ENCODE results near the gene ADAMTS16.

- TF ChIP-seq, protein P1, sequence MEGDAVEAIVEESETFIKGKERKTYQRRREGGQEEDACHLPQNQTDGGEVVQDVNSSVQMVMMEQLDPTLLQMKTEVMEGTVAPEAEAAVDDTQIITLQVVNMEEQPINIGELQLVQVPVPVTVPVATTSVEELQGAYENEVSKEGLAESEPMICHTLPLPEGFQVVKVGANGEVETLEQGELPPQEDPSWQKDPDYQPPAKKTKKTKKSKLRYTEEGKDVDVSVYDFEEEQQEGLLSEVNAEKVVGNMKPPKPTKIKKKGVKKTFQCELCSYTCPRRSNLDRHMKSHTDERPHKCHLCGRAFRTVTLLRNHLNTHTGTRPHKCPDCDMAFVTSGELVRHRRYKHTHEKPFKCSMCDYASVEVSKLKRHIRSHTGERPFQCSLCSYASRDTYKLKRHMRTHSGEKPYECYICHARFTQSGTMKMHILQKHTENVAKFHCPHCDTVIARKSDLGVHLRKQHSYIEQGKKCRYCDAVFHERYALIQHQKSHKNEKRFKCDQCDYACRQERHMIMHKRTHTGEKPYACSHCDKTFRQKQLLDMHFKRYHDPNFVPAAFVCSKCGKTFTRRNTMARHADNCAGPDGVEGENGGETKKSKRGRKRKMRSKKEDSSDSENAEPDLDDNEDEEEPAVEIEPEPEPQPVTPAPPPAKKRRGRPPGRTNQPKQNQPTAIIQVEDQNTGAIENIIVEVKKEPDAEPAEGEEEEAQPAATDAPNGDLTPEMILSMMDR (IDR thresholded peaks at IDR 0.05): no peak
- TF ChIP-seq USF2 (CRISPR knock-in tag; IDR thresholded peaks at IDR 0.05): no peak
- no peak for TF ChIP-seq ZNF317 (CRISPR knock-in tag; IDR thresholded peaks at IDR 0.05; ENCODE audit: borderline replicate concordance, low read depth)
- TF ChIP-seq SMAD3 (CRISPR knock-in tag; IDR thresholded peaks at IDR 0.05; ENCODE audit: borderline replicate concordance): no peak
Measured at GRCh38 chr5:5124231-5124630, 15.9 kb upstream of the ADAMTS16 start.

All from WTC11 (cell line).